Germinal center (tissue), 1 donor: Measurements from ENCODE around the gene ATG9B.
A peak's percentile ranks its signal among the peaks of the same experiment; 100 is the strongest.
"Not testable (repeated sequence)": the region's sequence is repeated elsewhere in the genome, so short reads cannot be mapped to it uniquely, and the experiment has no call there.

Experiments used
- DNase-seq: peaks from one replicate; pipeline ENCODE4 v3.0.0; 2012; ENCODE audit warnings: mixed read lengths, low spot score

Gene ATG9B

DNA sequence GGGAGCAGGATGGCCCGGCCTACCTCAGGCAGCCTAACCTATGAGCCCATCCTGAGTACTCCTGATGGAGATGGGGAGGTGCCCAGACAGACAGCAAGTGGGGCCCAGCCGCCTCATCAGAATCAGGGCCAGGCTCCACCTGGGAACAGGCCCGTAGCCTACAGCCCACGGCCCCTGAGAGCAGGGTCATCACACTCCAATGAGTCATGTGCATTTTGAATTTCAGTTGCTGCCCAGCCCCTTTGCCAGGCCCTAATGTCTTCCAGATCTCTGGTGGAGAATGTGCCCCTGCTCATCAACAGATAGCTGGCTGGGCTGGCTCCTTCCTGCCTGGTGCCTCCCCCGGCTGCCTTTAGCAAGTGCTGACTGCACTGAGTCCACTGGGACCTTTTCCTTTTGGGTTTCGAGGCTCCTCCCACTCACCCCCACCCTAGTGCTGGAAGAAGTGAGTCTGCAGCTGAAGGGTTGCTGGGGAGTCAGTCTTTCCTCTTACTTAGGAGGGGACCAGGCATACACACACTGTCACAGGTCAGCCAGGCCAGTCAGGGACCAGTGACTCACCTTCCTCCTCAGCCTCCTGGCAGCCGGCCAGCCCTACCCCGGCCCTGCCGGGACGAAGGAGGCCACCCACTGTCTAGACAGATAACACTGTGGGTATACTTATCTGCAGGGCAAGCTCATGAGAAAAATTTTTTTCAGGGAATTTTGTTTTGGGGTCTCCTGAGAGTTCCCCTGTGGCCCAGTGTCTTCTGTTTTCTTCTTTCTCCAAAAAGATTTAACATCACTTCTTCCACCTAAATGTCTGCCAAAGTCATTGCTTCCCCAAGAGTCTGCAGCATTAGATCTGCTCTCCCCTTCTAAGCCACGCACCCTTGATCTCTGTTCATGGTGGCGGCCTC lies 14.9 kb upstream of the ATG9B start:
- DNase-seq, result no peak

DNA sequence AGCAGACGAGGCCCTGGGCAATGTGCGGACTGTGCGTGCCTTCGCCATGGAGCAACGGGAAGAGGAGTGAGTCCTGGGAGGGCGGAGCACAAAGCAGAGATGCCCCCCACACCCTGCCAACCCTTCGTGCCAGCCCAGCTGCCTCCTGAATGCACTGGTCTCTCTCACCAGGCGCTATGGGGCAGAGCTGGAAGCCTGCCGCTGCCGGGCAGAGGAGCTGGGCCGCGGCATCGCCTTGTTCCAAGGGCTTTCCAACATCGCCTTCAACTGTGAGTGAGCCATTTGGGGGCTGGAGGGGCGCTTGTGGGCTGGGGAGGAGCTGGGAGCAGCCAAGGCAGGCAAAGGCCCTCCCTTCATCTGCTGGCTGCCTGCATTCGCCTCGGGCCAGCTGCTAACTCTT lies 11.6 kb upstream of the ATG9B start:
- no peak for DNase-seq

DNA sequence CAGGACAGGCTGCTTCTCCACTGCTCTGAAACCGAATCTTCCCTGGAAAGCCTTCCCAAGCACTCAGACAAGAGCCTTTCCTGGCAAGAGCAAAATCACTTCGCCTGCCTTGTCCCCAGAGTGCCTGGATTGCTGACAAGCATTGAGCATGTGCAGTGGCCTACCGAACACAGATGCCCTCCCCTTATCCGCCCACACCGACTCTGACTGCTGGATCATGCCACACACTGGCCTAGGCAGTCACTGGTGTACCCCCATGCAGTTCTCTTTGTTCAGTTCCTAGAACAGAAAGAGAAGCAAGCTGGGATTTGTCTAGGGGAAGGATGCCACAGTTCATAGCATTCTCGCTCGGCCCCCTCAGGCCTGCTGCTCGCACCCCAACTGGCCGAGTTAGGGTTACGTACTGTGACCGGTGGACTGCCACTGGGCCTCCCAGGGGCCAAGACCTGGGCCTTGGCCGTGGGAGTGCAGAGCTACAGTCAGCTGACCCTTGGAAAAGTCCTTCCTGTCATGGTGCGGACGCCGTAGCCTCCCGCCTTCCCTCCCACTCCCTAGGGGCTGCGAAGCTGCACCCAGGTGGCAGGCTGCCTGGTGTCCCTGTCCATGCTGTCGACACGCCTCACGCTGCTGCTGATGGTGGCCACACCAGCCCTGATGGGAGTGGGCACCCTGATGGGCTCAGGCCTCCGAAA lies 10.9 kb upstream of the ATG9B start:
- no peak for DNase-seq

DNA sequence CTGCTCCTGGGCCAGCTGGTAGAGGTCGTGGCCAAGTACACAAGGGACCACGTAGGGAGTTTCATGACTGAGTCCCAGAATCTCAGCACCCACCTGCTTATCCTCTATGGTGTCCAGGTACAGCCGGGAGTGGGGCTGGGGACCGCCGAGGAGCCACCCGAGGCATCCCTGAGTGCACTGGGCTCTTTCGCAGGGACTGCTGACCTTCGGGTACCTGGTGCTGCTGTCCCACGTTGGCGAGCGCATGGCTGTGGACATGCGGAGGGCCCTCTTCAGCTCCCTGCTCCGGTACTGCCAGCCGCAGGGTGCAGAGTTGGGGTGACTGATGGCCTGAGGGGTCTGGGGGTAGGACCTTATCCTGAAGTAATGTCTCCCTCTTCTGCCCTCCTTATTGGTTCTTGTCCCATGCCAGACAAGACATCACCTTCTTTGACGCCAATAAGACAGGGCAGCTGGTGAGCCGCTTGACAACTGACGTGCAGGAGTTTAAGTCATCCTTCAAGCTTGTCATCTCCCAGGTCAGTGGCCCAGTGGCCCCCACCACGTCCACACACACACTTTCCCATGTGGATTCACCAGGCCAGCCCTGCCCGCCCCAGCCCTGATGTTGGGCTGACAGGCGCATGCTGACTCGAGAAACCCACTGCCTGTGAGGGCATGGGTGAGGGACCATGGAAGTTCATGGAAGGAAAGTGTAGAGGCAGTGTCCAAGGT lies 10.2 kb upstream of the ATG9B start:
- no peak for DNase-seq

DNA sequence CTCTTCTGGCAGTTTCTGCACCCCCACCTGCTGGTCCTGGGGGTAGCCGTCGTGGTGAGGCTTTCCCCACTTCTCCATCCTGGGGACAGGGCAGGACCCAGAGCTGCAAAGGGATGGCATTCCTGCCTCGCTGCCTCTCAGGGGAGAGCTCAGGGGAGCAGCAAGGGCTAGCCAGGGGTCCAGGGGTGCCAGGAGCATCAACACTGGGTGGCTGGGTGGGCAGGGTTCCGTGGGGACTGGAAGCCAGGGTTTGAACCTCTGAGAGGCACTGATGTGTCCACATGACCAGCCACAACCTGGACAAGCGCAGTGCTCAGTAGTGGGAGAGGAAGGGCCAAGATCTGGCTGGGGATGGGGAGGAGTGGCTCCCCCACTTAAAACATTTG lies 9.6 kb upstream of the ATG9B start:
- no peak for DNase-seq

DNA sequence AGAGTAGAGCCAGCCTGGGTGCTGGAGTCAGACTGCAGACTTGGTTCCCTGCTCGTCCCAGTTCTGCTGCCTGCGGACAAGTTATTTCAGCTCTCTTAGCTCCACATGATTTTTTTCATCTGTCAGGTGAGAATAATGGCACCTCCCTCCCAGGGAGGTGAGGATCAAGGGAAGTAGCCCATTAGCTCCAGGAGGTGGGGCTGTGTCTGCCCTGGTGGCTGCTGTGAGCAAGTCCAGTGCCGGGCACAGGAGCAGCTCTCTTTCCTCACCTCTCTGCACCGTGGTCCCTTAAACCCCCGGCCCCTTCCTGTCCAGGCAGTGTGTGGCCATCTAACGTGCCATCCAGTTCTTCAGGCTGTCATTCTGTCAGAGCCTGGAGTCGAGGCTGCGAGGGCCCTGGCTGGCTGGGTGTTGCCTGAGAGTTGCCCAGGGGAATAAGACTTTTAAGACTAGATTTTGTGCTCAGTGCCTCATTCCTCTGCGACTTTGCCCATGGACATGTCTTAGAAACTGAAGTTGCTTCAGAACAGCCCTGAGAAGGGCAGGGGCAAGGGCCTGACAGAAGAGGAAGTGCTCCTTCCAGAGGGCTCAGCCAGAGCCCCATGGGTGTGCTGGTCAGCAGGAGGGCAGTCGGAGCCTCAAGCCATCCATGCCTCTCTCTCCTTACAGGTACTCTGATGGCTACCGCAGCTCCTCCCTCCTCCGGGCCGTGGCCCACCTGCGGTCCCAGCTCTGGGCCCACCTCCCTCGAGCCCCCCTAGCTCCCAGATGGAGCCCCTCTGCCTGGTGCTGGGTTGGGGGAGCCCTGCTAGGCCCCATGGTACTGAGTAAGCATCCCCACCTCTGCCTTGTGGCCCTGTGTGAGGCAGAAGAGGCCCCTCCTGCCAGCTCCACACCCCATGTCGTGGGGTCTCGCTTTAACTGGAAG lies 8.9 kb upstream of the ATG9B start:
- DNase-seq, result no peak

DNA sequence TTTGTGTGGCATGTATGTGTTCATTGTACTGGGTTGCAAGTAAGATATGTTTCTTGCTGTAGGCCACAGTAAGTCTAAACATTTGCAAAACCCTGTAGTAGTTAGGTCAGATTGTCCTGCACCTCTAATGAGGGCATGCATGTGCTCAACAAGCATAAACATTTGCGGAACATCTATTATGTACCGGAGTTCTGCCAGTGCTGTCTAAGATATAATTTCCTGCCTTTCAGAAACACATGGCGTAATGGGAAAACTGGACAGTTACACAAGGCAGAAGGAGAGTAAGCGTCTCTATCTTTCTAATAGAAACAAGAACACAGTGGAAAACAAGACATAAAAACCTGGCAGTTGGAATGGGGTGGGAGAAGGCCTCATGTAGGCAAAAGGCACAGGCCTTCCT lies 6.7 kb upstream of the ATG9B start:
- no peak for DNase-seq

DNA sequence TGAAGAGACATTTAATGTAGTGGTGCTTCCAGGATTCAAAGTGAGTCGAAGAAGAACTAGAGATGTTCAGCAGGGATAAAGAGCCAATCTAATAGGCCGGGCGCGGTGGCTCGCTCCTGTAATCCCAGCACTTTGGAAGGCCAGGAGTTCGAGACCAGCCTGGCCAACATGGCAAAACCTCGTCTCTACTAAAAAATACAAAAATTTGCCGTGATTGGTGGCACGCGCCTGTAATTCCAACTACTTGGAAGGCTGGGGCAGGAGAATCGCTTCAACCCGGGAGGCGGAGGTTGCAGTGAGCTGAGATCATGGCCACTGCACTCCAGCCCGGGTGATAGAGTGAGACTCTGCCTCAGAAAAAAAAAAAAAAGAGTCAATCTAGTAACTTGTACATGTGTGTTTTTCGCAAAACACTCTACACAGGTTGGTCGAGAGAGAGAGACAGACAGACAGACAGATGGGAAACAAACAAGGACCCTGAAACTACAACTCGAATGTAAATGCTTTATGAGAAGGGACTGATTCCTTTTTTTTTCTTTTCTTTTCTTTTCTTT lies 4.7 kb upstream of the ATG9B start:
- DNase-seq, result no peak

DNA sequence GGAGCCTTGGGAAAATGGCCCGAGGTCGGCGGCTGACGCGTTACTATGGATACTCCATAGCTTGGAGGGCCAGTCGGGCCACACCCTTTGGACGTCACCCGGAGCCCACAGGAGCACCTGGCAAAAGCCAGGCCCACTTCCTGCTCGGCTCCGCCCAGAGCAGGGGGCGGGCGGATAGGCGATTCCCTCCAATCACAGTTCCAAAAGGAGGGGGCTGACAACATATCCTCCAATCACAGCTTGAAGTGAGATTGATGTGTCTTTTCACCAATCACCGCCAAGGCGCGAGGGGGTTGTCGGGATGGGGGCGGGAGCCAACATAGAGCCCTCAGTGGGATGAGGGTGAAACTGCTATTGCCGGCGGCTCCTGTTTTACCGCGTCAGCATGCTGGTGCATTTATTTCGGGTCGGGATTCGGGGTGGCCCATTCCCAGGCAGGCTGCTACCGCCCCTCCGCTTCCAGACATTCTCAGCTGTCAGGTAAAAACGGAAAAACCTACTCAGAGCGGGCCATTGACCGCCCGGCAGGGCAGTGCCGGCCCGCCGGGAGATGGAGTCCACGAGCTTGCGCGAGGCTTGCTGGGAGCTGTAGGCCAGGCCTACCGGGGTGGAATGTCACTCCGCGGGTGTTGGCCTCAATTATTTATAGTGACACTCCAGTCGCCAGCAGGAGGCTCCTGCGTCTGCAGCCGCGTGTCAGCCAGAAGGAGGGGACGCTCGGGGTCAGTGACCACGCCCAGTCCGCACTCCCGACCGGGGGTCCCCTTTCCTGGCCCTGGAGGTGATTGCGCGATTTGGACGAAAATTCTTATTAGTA lies 4.0 kb upstream of the ATG9B start, which contains the start of gene ABCB8:
Gene ABCB8, plus strand, starts transcription at position 320 of the 817 bp plus-strand sequence. Its CDS starts 66 bp downstream, at position 386.
- peak; percentile 100 for DNase-seq

DNA sequence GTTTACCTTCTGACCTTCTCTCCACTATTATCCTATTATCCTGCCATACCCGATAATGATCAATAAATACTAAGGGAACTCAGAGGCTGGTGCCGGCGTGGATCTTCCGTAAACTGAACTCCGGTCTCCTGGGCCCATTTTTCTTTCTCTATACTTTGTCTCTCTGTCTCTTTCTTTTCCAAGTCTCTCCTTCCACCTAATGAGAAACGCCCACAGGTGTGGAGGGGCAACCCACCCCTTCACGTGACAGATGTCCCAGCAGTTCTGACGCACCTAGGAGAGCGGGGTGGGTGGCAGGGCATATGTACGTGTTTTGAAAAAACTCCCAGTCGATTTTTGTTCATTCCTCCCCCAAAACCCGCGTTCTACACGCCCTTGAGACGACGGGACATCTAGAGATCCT lies 3.4 kb upstream of the ATG9B start:
- not testable (repeated sequence) for DNase-seq

DNA sequence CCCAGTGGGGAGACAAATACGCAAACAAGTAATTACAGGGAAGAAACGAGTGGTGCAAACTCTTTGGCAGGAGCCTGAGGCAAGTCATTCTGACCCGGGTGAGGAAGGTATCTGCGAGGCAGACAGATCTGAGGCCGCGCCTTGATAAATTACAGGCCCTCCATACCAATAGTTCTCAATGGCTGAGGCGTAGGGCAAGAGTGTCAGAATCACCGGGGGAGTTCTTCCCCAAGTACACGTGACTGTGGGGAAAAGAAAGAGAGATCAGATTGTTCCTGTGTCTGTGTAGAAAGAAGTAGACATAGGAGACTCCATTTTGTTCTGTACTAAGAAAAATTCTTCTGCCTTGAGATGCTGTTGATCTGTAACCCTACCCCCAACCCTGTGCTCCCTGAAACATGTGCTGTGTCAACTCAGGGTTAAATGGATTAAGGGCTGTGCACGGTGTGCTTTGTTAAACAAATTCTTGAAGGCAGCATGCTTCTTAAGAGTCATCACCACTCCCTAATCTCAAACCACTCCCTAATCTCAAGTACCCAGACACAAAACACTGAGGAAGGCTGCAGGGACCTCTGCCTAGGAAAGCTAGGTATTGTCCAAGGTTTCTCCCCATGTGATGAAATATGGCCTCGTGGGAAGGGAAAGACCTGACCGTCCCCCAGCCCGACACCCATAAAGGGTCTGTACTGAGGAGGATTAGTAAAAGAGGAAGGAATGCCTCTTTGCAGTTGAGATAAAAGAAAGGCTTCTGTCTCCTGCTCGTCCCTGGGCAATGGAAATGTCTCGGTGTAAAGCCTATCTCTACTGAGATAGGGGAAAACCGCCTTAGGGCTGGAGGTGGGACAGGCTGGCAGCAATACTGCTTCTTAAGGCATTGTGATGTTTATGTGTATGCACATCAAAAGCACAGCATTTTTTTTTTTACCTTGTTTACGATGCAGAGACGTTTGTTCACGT lies 2.8 kb upstream of the ATG9B start:
- DNase-seq, result not testable (repeated sequence)

DNA sequence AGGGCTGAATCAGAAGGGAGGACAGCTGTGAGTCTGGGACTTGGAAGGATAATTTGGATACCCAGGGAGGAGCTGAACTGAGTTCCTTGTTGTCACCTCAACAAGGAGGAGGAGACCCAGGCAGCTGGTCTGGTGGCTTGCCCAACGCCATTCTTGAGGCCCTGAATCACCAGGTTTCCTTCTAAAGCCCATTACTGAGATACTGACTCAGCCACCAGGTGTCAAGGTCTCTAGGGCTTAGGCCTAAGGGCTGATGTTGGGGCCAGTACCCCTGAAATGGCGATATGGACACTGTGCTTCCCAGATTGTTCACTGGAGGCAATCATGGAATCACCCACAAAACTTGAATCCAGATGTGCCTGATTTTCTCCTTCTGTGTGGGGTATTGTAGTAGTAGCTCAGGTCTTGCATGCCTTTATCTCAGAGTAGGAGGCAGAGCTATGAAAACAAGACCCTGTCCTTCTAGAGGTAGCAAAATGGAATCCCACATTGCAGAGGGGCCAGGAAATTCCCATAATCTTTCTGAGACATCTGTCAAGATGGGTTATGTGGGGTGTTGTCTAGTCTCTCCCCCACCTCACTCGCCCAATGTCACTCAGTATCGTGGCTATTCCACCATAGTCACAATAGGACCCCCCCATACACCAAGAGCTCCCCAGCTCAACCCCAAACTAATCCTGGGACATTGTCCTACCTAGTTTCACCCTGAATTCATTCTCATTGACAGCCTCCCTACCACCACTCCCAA lies 1.8 kb upstream of the ATG9B start:
- DNase-seq, result no peak

DNA sequence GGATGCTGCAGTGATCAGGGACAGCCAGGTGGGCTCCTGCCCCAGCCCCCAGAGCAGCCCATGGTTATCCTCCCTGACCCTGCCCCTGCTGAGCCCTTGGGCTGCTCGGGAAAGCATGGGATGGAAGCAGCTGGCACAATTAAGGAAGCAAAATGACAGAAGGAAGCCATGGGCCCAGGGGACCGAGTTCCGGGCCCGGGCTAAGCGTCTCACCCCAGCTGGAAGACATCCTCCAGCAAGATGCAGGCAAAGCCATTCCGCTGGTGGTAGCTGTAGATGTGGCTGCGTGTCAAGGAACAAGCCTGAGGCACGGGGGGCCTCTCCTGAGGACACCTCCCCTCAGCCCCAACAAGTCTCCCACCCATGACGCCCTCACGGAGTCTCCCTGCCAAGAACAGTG lies 1.1 kb downstream of the ATG9B start:
- DNase-seq, result no peak

DNA sequence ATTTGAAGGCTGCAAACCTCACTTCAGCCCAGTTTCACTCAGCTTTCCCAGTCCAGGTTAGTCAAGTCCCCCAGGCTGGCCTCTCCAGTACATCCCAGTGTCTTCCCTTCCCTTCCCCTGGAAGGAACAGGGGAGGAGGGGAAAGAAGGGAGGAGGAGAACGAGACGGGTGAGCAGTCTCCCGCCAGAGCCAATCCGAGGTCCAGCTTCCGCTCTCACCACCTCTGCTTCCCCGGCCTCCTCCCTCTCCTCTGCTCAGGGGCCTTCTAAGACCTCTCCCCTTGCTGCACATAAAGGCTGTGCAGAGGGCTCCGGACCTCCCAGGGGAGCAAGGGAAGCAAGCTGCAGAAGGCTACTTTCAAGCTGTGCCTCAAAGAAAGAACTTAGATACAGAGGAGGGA lies 4.1 kb downstream of the ATG9B start:
- DNase-seq, result no peak

DNA sequence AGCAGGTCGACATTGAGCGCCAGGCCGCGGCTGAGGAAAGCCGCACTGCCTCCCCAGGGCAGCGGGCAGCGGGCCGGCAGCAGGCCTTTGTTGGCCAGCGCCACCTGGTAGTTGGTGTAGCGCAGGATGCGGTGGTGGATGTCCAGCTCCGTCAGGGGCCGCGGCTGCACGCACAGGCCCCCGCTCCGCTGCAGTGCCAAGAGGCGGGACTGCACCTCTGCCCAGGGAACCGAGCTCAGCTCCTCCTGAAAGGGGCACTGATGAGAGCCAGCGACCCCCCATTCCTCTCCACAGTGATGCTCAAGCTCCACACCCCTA lies 5.2 kb downstream of the ATG9B start:
- no peak for DNase-seq

DNA sequence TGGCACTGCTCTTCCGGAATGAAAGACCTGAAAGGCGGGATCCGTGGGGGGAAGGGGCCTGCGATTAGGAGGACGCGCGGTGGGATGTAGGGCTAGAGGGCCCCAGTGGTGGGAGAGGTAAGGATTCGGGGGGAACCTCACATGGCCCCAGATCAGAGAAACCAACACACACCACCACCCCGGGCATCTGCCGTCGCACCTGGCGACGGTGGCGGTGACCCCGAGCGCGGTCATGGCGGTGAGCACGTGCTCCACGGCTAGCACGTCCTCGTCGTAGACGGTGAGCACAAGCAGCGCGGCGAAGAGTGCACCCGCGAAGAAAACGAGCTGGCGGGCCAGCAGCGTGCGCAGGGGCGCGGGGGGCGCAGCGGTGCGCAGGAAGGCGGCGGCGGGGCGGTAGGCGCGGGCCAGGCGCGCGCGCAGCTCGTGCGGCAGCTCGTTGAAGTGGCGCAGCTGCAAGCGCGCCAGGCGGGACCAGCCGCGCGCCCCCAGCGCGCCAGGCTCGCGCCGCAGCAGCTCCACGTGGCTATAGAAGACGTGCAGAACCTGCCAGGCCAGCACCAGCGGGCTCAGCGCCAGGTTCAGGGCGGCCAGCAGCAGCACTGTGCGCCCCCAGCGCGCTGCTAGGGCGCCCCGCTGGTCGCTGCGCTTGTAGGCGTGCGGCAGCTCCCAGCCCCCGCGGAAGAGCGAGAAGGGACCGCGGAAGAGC lies 5.7 kb downstream of the ATG9B start:
- no peak for DNase-seq

DNA sequence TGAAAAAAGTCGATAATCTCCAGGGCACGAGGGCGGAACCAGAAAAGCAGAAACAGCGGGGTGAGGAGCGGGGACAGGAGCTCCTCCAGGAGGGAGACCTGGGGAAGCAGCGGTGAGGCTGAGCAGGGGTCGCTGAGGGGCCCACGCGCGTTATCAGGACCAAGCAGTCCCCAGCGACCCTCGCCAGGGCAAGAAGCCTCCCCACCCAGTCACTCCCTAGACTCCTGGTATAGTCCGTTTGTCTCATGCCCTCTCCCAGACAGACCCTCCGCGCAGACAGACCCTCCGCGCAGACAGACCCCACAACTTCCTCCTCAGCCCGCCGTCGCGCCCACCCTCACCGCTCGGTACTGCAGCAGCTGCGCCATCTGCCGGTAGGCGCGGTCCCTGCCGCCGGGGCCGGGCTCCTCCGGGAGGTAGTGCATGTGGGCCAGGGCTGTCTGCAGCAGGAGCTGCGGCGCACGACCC lies 6.3 kb downstream of the ATG9B start:
- peak; percentile 78 for DNase-seq

DNA sequence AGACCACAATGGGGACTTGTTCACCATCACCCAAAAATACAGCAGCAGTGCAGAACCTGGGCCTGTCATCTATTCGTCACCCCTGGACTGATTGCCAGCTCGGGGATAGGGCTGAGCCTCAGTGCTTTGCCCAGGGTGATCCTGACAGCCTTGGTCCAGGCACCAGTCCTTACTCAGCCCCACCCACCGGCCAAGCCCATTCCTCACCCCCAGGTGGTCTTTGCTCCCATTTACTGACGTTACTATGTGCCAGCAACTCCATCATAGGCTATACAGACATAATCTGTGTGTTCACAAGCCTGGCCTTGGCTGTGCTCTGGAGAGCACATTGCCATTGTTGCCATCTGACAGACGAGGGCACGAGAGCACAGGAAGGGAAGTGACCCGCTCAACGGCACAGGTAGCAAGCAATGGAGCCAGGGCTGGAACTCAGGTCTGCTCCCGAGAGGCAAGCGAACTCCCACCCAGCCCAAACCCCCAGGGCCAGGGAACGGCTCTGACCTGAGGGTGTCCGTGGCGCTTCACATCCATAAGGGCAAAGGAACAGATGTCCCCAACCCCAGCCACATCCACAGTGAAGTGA lies 6.8 kb downstream of the ATG9B start:
- no peak for DNase-seq
